A673 (cell line): ENCODE measurements around the gene DSCAML1. TPM values are rescaled to one million over a fixed set of nuclear protein-coding genes. Genes with fewer than 3 reads are reported as not detected.

Experiments
- BruUV-seq: library from RNA; stranded (reverse); fragments of 400-500 nt; replicated peaks from 2 replicates; lab custom pipeline; 2021; lab: Mats Ljungman, UMichigan
- CTCF ChIA-PET: fragments of 300-600 bp; sonication (Branson Sonifier 250); formaldehyde crosslinking; loops from one replicate; lab custom pipeline; 2022; ENCODE audit warnings: antibody characterized with exemption; lab: Charles Lee
- POLR2A ChIA-PET: fragments of 300-600 bp; sonication (Branson Sonifier 250); formaldehyde crosslinking; loops from one replicate; lab custom pipeline; 2022; ENCODE audit warnings: antibody characterized with exemption; ENCODE audit not compliant: low non-redundant PET; lab: Charles Lee
- DNase-seq: peaks from one replicate; pipeline ENCODE4 v3.0.0-alpha.2; 2015; ENCODE audit warnings: low spot score
- H3K27ac ChIP-seq: fragments of 200-600 bp; sonication (generic); 2 replicates; pipeline ENCODE4 v1.5.1; 2016; ENCODE audit warnings: mixed run types, low read depth, mild to moderate bottlenecking, mixed read lengths, antibody characterized with exemption, low read length; ENCODE audit not compliant: poor library complexity, severe bottlenecking
- H3K27me3 ChIP-seq: fragments of 200-600 bp; sonication (generic); replicated peaks from 2 replicates; pipeline ENCODE4 v1.6.1; 2017; ENCODE audit warnings: mixed run types, low read depth, mild to moderate bottlenecking, mixed read lengths, antibody characterized with exemption, low read length; ENCODE audit not compliant: insufficient read depth, poor library complexity
- H3K36me3 ChIP-seq: fragments of 200-600 bp; sonication (generic); 2 replicates; pipeline ENCODE4 v1.6.1; 2016; ENCODE audit warnings: mixed run types, mild to moderate bottlenecking, mixed read lengths, antibody characterized with exemption, low read length; ENCODE audit not compliant: insufficient read depth, poor library complexity, severe bottlenecking
- H3K4me1 ChIP-seq: fragments of 200-600 bp; sonication (generic); 2 replicates; pipeline ENCODE4 v1.6.1; 2017; ENCODE audit warnings: mixed run types, mild to moderate bottlenecking, mixed read lengths, antibody characterized with exemption, low read length; ENCODE audit not compliant: insufficient read depth, poor library complexity, severe bottlenecking
- H3K4me3 ChIP-seq: fragments of 200-600 bp; sonication (generic); 2 replicates; pipeline ENCODE4 v1.5.1; 2016; ENCODE audit warnings: low read depth, mixed run types, mild to moderate bottlenecking, mixed read lengths, low read length; ENCODE audit not compliant: poor library complexity, severe bottlenecking
- H3K9me3 ChIP-seq: fragments of 200-600 bp; sonication (generic); 2 replicates; pipeline ENCODE4 v1.6.1; 2016; ENCODE audit warnings: mixed run types, low read depth, mild to moderate bottlenecking, mixed read lengths, antibody characterized with exemption, low read length; ENCODE audit not compliant: poor library complexity, severe bottlenecking
- EZH2 ChIP-seq: fragments of 200-600 bp; sonication (generic); IDR thresholded peaks from 2 replicates; pipeline ENCODE4 v1.6.1; 2017; ENCODE audit warnings: borderline replicate concordance, low read depth, mild to moderate bottlenecking, mixed read lengths, antibody characterized with exemption, low read length; ENCODE audit not compliant: poor library complexity, severe bottlenecking
- intact Hi-C: fragments of 100-400 bp; cut with micrococcal nuclease; formaldehyde crosslinking; loops from one replicate; pipeline ENCODE4 v1.10.0; 2022; ENCODE audit not compliant: unreplicated experiment
- total RNA-seq: library from RNA; stranded (reverse); gene quantifications from 2 replicates; pipeline ENCODE4 v1.2.3, GENCODE V29; 2021
- TF ChIP-seq, protein P1 (sequence below): fragments of 300-800, 200-600 bp; sonication (generic); conservative IDR thresholded peaks from 2 replicates; pipeline ENCODE4 v1.5.1; 2017; ENCODE audit warnings: low read depth, mild to moderate bottlenecking, antibody characterized with exemption, low read length, moderate library complexity, mixed read lengths

Gene DSCAML1
- total RNA-seq, 1 experiment from 2014 or later: not detected

GRCh38 chr11:117752721-117753237 lies 44.2 kb downstream of the DSCAML1 start:
- intact Hi-C loops: no loop called here
- no TSS peak for BruUV-seq
- POLR2A ChIA-PET: interaction anchor here (0.6 kb wide), 1 partner anchor 38 kb away, joined by 3 read pairs; no protein-coding TSS in a partner anchor
- peaks cover 41% of the 10 kb centered on the region for H3K27me3 ChIP-seq
- CTCF ChIA-PET: no interaction called here
- no peaks in the 10 kb centered on the region for H3K4me1 ChIP-seq
- DNase-seq: no peak
- H3K9me3 ChIP-seq: no peaks in the 10 kb centered on the region
- no peak overlapping the region for H3K27ac ChIP-seq
- no peak overlapping the region for H3K4me3 ChIP-seq
- no peaks in the 10 kb centered on the region for H3K36me3 ChIP-seq
- no peak for TF ChIP-seq EZH2
- TF ChIP-seq, protein P1, sequence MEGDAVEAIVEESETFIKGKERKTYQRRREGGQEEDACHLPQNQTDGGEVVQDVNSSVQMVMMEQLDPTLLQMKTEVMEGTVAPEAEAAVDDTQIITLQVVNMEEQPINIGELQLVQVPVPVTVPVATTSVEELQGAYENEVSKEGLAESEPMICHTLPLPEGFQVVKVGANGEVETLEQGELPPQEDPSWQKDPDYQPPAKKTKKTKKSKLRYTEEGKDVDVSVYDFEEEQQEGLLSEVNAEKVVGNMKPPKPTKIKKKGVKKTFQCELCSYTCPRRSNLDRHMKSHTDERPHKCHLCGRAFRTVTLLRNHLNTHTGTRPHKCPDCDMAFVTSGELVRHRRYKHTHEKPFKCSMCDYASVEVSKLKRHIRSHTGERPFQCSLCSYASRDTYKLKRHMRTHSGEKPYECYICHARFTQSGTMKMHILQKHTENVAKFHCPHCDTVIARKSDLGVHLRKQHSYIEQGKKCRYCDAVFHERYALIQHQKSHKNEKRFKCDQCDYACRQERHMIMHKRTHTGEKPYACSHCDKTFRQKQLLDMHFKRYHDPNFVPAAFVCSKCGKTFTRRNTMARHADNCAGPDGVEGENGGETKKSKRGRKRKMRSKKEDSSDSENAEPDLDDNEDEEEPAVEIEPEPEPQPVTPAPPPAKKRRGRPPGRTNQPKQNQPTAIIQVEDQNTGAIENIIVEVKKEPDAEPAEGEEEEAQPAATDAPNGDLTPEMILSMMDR: no peak

- POLR2A ChIA-PET: no interaction called here
- TF ChIP-seq, protein P1: no peak
- TF ChIP-seq EZH2: no peak
- peaks cover 38% of the 10 kb centered on the region for H3K27me3 ChIP-seq
- DNase-seq: no peak
- no peaks in the 10 kb centered on the region for H3K4me1 ChIP-seq
- intact Hi-C loops: no loop called here
- CTCF ChIA-PET: no interaction called here
- H3K27ac ChIP-seq: no peak overlapping the region
- no peak overlapping the region for H3K4me3 ChIP-seq
- BruUV-seq: no TSS peak
- no peaks in the 10 kb centered on the region for H3K9me3 ChIP-seq
- no peaks in the 10 kb centered on the region for H3K36me3 ChIP-seq
These were observed 44.9 kb downstream of the DSCAML1 start for GRCh38 chr11:117752071-117752470.

- Histone ChIP-seq H3K9me3 (no peaks in the 10 kb centered on the region), H3K27ac (no peak overlapping the region), H3K4me1 (no peaks in the 10 kb centered on the region), H3K36me3 (no peaks in the 10 kb centered on the region), H3K27me3 (peaks cover 28% of the 10 kb centered on the region), H3K4me3 (no peak overlapping the region)
- ChIA-PET POLR2A (no interaction called here), CTCF (no interaction called here)
- no peak for DNase-seq
- TF ChIP-seq, protein P1: no peak
- no peak for TF ChIP-seq EZH2
- no TSS peak for BruUV-seq
- intact Hi-C loops: no loop called here
These were observed 45.9 kb downstream of the DSCAML1 start for GRCh38 chr11:117750916-117751662.
